Vagina (tissue), 2 donors: ENCODE data around the gene ADGRL2.

Experiments used
- POLR2A ChIP-seq, 2 donors: fragments of 450-650 bp; IDR thresholded peaks; one replicate each; pipeline ENCODE4 v1.6.1; 2017; ENCODE audit warnings: antibody characterized with exemption in 2 of 2, mild to moderate bottlenecking in 2 of 2, moderate library complexity in 2 of 2
- POLR2AphosphoS5 ChIP-seq, 2 donors: sonication (generic); formaldehyde crosslinking; IDR thresholded peaks; one replicate each; pipeline ENCODE4 v1.9.0; 2017; ENCODE audit warnings: antibody characterized with exemption in 2 of 2, mild to moderate bottlenecking in 2 of 2, low read depth in 1 of 2; ENCODE audit not compliant: insufficient read depth in 1 of 2
- TF ChIP-seq, protein P1 (sequence below), 3 experiments: fragments of 450-650 bp in 2 of 3; fragments of 200-600 bp in 1 of 3; sonication (generic) in 1 of 3; IDR thresholded peaks; one replicate each; pipeline ENCODE4 v1.5.1; 2017 to 2019; ENCODE audit warnings: antibody characterized with exemption in 3 of 3, mild to moderate bottlenecking in 2 of 3, moderate library complexity in 2 of 3

DNA sequence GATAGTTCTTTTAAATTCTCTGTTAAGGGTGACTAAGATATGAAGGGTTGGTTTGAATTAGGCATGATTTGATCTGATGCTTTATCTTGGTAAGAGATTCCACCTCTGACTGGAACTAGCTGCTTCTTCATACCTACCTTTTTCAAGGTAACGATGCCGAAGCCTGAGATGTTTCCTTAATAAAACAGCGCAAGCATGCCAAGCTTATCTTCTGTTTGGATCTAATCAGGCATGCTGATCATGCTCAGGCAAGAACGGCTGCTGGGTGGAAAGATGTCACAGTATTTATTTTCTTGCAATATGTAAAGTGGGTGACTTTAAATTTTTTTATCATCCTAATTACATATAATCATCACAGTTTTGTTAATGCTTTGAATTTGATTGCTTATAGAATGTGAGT lies 148.7 kb downstream of the ADGRL2 start:
- TF ChIP-seq, protein P1, sequence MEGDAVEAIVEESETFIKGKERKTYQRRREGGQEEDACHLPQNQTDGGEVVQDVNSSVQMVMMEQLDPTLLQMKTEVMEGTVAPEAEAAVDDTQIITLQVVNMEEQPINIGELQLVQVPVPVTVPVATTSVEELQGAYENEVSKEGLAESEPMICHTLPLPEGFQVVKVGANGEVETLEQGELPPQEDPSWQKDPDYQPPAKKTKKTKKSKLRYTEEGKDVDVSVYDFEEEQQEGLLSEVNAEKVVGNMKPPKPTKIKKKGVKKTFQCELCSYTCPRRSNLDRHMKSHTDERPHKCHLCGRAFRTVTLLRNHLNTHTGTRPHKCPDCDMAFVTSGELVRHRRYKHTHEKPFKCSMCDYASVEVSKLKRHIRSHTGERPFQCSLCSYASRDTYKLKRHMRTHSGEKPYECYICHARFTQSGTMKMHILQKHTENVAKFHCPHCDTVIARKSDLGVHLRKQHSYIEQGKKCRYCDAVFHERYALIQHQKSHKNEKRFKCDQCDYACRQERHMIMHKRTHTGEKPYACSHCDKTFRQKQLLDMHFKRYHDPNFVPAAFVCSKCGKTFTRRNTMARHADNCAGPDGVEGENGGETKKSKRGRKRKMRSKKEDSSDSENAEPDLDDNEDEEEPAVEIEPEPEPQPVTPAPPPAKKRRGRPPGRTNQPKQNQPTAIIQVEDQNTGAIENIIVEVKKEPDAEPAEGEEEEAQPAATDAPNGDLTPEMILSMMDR (IDR thresholded peaks at IDR 0.05), result no peak
- TF ChIP-seq POLR2A (IDR thresholded peaks at IDR 0.05) (no peak), POLR2AphosphoS5 (IDR thresholded peaks at IDR 0.05; ENCODE audit: insufficient read depth in 1 of 2, low read depth in 1 of 2) (no peak)
